ENCODE measurements around the gene KRT9.

Gene KRT9

DNA sequence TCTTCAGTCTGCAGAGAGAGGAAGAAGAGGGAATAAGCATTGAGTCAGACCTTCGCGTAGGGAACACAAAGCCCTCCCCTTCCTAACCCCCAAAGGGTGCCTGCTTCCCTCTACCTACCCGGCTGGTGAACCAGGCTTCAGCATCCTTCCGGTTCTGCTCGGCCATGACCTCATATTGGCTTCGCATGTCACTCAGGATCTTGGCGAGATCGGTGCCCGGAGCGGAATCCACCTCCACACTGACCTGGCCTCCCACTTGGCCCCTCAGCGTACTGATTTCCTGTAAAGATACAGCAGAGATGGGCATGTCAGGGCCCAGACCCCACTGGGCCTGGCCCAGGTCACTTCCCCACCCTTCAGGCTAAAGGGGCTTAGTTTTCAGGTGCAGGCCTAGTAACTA lies 47.6 kb downstream of the KRT9 start:
- no peak for DNase-seq

DNA sequence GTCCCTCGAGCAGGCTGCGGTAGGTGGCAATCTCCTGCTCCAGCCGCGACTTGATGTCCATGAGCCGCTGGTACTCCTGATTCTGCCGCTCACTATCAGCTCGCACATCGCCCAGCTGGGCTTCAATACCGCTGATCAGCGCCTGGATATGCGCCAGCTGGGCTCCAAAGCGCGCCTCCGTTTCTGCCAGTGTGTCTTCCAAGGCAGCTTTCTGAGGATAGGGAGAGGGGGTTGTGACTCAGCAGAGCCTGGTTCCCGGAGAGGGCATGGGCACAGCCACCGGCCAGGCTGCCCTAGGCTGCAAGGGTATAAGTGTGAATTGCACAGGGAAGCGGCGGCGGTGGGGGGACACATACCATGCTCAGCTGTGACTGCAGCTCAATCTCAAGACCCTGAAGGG lies 48.1 kb downstream of the KRT9 start:
- DNase-seq: no peak

DNA sequence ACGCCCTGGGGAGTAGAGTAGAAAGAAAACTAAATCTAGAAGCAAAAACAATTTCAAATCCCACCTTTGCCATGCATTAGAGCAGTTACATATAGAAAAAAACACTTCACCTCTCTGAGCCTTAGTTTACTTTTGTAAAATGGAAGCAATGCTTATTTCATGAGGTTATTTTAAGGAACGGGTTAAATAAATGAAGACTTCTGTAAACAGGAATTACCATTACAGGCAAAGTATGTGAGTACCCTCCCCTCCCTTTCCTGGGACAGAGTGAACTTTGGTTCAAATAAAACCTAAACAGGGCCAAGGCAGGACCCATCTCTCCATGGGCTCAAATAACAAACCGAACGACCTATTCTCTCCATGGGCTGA lies 48.6 kb downstream of the KRT9 start:
- DNase-seq: no peak

DNA sequence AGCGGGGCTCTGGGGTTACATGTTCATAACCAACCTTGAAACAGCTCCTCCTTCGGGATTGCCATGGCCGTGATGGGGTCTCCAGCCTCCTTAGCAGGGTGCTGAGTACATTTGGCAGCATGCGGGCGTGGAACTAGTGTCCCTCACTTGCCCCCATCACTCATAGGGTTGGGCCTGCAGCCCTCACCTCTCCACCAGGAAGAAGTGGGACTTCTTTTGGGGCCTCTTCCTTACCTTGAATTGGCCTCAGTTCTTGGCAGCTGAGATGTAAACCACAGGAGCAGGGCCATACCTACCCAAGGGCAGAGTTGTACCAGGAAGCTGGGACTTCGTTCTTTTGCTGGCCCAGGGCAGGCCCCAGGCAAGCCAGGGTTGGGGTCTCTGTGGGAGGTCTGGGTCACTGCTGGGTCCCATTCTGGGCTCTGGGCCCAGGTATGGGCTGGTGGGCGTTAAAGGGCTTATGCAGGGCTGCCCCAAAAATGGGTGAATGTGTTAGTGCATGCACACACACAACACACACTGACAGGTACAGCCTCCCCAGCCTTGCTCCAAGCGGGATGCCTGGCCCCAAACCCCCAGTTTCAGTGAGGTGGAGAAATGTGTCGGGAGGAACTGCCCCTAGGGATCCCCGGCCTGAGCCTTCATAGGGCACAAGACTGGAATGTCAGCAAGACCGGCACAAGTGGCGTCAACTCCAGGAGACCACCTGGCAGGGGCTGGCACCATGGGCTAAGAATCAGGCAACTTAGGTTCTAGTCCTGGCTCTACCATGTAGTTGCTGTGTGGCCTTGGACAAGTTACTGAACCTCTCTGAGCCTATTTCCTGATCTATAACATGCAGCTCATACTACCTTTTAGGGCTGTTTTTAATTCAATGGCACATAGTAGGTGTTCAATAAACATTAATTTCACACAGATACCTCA lies 49.3 kb downstream of the KRT9 start:
- no peak for DNase-seq

DNA sequence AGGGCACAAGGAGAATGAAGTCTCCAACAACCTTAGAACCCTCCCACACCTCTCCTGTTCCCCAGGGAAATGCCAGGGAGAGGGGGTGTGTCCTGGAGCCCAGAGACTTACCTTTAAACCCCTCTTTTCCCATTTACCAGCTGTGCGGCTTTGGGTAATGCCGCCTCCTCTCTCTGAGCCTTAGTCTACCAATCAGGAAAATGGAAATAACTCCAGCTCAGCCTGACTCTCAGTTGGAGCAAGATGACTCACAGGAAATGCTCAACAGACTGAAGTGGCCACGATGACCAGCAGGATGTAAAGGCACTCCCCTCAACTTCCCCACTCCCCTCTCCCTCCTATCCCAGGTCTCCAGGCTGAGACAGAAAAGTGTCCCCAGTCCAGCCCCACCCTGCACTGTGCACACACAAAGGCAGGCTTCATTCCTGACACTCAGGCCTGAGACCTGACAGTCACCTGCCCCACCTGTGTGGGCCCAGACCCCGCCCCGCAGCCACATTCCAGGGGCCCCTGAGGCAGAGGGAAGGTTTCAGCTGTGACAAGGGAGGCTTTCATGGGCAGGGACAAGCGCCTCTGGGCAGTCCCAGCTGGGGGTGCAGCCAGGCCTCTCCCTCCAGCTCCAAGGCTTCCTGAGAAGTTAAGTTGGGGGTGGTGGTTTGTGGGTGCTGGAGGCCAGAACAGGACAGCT lies 50.1 kb downstream of the KRT9 start:
- no peak for DNase-seq

DNA sequence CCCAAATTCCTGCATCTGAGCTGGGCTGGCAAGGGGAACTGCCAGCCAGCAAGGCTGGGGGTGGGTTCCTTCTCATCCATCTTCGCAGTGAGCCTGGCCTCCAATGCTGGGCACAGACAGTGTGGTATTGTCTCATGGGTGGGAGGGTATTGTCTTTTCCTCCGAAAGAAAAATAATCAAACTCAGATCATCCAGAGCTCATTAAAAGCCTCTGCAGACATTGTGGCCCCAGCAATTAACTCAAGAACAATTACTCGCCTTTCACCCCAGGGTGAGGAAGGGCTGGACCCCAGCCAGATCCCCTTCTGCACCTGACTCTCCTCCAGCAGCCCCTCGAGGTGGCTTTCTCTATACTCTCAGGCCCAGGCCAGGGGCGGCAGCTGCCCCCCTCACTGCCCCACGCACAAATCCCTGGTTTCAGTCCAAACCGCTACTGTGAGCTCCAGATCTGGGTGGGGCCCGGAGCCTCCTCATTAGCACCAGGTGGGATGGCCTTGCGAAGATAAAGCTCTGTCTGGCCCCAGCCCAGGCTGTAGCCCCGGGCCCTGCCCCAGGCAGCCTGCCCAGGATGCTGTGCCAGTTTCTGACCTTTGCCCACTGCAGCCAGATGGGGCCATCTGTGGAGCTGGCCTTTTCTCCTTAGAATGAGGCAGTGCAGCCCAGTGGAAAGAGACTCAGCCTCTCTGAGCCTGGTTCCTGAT lies 50.9 kb downstream of the KRT9 start:
- DNase-seq: no peak

DNA sequence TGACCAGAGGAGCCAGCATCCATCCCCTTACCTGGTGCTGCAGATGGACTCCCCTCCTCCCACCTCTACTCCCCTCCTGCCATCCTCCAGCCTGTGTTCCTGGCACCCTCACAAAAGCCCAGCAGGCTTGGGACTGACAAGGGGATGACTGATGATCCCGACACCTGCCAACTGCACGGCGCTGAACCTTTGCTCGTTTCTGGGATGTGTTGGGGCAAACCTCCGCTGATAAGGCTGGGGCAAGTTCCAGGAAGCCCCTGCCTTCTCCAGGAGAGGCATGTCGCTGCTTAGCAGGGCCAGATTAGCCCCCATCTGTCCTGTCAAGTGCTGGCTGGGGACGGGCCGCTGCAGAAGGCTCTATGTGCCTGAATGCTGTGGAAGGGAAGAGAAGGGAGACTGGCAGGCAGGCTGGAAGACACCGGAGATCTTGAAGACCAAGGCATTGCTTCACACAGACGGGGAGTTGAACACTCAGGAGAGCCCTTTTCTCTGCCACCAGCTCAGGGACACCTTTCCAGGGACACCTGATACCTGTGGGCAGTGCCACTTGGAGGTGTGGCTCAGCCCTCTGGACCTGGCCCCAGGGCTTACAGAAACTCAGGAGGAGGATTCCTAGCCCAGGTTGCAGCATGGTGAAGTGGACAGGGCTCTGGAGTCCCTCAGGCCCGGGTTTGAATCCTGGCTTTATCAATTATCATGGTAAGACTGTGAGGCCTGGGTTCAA lies 52.2 kb downstream of the KRT9 start:
- DNase-seq: no peak

DNA sequence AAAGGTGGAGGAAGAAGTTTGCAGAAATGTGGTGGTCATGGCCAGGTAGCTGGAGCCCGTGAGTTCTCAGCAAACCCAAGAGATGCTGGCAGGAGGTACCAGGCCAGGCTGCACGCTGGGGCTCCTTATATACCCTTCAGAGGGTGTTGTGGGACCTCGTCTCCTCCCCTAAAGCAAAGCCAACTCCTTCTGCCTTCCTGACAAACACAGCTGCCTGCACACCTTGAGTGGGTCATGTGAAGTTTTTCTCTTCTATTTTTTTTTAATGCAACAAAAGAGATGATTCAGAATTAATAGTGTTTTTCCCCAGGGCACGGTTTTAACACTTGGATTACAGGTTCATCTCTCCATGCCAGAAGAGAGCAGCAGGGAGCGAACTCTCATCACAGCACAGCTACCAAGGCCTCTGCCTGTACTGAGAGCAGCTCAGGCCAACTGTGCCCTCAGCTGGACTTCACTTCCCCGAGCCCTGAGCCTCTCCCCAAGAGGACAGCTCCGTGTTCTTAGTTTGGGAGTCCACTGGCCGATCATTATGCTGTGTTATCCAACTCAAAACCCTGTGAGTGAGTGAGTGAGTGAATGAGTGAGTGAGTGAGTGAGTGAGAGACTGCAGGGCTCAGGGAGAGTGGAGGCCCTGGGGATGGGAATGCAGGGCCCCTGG lies 52.9 kb downstream of the KRT9 start, which contains the start of gene KRT15:
KRT15 (minus strand) TSS at position 102 of the 661 bp plus-strand sequence; CDS start at position 39, 63 bp downstream.
- DNase-seq: no peak

DNA sequence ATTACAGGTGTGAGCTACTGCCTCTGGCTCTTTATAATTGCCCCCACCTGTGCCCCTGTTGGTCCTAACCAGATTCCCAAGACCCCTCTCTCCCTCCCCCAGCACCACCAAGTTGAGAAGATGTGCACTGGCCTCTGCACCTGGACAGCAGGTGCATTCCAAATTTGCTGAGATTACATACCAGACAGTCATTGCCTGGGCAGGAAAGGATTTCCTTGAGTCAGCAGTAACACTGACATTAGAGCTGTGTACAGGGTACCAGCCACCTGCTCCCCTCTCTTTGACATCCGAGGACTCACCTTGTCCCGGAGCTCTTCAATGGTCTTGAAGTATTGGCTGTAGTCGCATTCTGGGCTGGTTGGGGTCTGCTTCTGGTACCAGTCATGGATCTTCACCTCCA lies 53.8 kb downstream of the KRT9 start:
- no peak for DNase-seq

DNA sequence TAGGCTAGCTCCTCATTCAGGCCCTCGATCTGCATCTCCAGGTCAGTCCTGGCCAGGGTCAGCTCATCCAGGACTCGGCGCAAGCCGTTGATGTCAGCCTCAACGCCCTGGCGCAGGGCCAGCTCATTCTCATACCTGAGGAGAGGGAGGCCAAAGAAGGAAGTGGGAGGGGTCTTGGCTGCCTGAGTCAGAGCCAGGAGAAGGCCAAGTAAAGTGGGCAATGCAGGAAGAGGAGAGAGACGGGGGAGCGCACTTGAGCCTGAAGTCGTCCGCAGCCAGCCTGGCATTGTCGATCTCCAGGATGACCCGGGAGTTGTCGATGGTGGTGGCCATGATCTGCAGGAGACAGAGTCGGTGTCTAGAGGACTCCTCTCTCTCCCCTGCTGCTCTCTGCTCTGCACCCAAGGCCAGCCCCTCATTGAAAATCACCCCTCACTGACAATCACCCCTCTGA lies 55.0 kb downstream of the KRT9 start:
- DNase-seq: no peak

DNA sequence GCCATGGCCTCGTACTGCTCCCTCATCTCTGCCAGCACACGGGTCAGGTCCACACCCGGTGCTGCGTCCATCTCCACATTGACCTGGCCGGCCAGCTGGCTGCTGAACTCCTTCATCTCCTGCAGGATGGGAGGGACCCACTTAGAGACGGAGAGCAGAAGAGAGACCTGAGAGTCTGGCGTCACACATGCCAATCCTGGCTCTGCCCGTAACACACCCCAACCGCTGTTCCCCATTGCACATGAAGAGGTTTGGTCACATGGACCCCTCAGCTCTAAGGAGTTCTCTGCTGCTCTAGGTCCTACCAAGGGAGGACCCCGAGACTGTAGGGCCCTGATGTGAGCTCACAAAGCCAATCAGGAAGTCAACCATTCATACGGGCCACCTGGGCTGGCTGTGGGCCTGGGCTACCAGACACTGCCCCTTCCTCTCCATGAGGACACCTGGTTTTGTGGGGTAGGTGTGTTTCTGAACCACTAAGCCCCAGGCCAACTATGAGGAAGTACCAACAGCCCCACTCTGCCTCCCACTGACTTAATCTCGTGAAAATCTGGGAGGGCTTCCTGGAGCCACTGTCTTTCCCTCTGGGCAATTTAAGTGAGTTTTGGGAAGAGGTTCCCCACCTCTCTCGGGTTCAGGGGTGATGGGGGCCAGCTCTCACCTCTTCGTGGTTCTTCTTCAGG lies 55.6 kb downstream of the KRT9 start:
- DNase-seq: no peak
